ENCODE data around the gene CPSF6.
"Not testable (repeated sequence)": the region's sequence is repeated elsewhere in the genome, so short reads cannot be mapped to it uniquely, and the experiment has no call there.

Gene CPSF6, protein sequence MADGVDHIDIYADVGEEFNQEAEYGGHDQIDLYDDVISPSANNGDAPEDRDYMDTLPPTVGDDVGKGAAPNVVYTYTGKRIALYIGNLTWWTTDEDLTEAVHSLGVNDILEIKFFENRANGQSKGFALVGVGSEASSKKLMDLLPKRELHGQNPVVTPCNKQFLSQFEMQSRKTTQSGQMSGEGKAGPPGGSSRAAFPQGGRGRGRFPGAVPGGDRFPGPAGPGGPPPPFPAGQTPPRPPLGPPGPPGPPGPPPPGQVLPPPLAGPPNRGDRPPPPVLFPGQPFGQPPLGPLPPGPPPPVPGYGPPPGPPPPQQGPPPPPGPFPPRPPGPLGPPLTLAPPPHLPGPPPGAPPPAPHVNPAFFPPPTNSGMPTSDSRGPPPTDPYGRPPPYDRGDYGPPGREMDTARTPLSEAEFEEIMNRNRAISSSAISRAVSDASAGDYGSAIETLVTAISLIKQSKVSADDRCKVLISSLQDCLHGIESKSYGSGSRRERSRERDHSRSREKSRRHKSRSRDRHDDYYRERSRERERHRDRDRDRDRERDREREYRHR

GRCh38 chr12:69239352-69239921 lies at the start of gene CPSF6:
CPSF6 (plus strand) TSS chr12:69239569; CDS start chr12:69239647, 78 bp downstream.
- DNase-seq (ENCODE audit: low read depth in 2 of 2): peak; percentile 96 to 97

GRCh38 chr12:69196302-69197288 lies 42.8 kb upstream of the CPSF6 start:
- no peak for DNase-seq (ENCODE audit: low read depth in 2 of 2)

DNA sequence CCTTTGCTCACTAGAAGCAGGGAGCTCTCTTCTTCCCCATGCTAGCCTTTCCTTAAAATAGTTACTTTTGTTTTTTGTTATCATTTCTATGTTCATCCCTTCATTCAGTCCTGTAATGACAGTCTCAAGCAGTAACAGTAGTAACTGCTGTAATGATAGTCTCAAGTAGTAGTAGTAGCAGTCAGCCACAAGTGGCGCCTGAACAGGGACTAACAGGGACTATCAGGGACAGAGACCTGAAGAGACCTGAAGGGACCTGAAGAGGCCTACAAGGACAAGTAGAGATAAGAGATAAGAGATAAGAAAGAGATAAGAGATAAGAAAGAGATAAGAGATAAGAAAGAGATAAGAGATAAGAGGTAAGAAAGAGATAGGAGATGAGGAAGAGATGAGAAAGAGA lies 39.4 kb upstream of the CPSF6 start:
- DNase-seq (ENCODE audit: low read depth in 2 of 2): not testable (repeated sequence)

GRCh38 chr12:69204191-69204590 lies 35.2 kb upstream of the CPSF6 start:
- no peak for DNase-seq (ENCODE audit: low read depth in 2 of 2)

- DNase-seq (ENCODE audit: low read depth in 2 of 2): no peak
Observed at GRCh38 chr12:69210661-69211060, 28.7 kb upstream of the CPSF6 start.

DNA sequence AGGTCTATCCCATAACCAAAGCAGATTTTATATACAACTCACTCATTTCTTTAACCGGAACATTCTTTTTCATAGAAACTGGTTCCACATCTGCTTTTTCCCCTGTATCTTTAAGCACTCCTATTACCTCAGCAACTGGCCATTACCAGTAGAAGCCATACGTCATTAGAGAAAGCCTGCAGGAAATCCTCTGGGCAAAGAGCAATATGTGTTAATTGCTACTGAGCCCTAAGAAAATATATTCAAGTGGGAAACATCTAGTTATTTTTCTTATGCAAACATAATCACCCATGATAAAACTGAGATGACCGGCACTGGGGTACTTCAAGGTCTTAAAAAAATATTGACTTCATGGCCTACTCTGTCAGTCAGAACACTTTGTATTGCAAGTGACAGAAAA lies 28.2 kb upstream of the CPSF6 start:
- DNase-seq (ENCODE audit: low read depth in 2 of 2): no peak

- no peak for DNase-seq (ENCODE audit: low read depth in 2 of 2)
Observed at GRCh38 chr12:69214169-69214568, 25.2 kb upstream of the CPSF6 start.

DNA sequence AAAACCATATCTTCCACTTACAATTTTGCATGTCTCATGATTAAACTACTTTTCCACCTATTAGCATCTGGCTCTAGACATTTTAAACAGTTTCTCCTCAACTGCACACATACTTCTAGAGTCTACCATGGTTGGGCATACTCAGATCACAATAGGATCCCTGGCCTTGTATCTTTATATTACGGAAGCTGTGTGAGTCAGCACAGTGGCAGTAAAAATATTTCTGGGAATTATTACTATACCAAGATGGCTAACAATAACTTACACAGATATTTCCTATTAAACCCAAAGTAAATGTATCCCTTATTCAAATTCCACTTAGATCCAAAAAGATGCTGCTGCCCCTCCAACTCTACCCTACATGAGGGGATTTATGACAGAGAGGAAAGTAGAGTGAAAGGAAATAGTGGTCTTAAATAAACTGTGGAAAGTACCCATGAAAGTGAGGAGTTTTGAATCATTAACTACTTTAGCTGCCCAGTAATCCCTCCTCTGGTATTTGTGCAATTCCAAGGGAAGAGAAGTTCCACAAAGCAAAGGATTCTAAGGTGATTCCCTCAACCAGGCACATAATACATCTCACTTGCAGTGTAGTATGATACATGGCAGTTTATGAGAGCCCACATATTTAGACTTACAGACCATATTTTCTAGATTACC lies 14.0 kb upstream of the CPSF6 start:
- DNase-seq (ENCODE audit: low read depth in 2 of 2): no peak

DNA sequence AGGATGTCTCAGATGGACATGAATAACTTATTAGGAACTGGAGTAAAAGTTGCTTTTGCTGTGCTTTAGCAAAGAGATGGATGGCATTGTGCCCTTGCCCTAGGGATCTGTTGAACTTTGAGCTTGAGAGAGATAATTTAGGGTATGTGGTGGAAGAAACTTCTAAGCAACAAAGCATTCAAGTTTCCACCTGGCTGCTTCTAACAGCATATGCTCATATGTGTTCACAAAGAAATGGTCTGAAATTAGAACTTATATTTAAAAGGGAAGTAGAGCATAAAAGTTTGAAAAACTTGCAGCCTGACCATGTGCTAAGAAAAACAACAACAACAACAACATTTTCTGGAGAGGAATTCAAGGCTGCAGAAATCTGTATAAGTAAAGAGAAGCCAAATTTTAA lies 7.9 kb upstream of the CPSF6 start:
- no peak for DNase-seq (ENCODE audit: low read depth in 2 of 2)

GRCh38 chr12:69238589-69239351 lies 599 bp upstream of the CPSF6 start:
- DNase-seq (ENCODE audit: low read depth in 2 of 2): no peak

DNA sequence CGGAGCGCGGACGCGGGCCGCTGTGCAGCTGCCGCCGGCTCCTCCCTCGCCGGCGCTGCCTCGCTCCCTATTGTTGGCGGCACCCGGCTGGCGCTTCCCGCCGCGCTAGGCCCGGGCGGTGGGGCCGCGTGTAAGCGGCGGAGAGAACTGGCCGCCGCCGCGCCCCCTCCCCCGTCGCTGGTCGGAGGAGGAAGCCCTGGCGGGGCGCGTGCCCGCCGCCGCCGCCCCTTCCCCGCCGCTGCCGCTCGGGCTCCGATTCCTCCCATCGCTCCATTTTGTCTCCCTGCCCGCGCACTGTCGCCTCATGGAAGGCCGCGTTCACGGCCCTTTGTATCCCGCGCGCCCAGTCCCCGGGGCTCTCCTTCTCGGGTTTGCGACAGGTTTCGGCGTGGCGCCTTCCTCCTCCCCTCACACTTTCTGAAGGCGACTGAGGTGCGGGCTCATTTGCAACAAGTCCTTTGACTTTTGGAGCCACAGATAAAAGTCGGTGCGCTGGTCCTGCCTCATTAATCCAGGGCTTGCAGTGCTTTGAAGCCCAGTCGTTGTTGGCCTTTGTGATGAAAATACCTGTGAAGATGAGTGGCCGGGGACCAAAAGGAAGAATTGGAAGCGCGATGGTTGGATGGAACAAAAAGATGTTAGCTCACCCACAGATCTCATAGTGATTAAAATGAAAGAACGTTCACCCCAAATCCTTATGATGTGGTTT lies 707 bp downstream of the CPSF6 start:
- DNase-seq (ENCODE audit: low read depth in 2 of 2): peak; percentile 19 to 29

GRCh38 chr12:69240631-69240995 lies 1.2 kb downstream of the CPSF6 start:
- peak; percentile 3 to 22 for DNase-seq (ENCODE audit: low read depth in 2 of 2)

- DNase-seq (ENCODE audit: low read depth in 2 of 2): no peak
Observed at GRCh38 chr12:69241438-69242092, 2.2 kb downstream of the CPSF6 start.

DNA sequence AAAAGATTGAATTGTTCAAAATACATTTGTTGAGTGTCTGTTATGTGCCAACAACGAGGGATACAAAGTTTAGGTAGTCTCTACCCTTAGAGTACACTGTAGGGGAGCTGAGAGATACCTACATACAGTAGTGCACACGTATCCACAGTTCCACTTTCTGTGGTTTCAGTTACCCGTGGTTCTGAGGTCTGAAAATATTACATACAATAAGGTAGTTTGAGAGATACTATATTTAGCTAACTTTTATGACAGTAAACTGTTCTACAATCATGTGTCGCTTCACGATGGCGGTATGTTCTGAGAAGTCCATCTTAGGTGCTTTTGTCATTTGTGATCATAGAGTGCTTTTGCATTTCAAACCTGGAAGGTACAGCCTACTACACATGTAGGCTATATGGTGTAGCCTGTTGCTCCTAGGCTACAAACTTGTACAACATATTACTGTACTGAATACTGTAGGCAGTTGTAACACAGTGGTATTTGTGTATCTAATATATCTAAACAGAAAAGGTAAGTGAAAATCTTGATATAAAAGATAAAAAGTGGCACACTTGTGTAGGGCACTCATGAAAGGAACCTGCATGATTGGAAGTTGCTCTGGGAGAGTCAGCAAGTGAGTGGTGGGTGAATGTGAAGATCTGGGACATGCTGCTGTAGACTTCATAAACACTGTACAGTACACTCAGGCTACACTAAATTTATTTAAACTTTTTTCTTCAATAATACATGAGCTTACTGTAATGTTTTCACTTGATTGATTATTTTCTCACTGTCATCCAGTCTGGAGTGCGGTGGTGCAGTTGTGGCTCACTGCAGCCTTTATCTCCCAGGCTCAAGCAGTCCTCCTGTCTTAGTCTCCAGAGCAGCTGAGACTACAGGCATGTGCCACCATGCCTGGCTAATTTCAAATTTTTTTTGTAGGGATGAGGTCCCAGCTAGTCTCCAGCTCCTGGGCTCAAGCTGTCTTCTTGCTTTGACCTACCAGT lies 4.0 kb downstream of the CPSF6 start:
- DNase-seq (ENCODE audit: low read depth in 2 of 2): no peak

GRCh38 chr12:69247268-69248018 lies 8.1 kb downstream of the CPSF6 start:
- DNase-seq (ENCODE audit: low read depth in 2 of 2): no peak

- DNase-seq (ENCODE audit: low read depth in 2 of 2): no peak
Observed at GRCh38 chr12:69252033-69252432, 12.7 kb downstream of the CPSF6 start.

DNA sequence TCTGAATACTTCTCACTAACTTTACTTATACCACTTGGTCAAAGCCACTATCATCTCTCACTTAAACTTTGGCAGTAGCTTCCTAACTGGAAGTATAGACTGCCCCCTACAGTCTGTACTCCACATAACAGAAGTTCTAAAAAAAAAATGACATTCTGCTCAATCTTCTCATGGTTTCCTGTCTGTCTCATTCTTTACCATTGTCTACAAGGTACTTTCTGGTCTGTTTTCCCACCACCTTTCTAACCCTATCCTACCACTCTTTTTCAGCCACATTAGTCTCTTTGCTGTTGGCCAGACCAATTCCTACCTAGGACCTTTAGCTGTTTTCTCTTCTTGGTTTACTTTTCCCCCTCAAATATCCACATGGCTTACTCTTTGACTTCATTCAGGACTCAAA lies 14.7 kb downstream of the CPSF6 start:
- no peak for DNase-seq (ENCODE audit: low read depth in 2 of 2)

- no peak for DNase-seq (ENCODE audit: low read depth in 2 of 2)
Observed at GRCh38 chr12:69254862-69255261, 15.5 kb downstream of the CPSF6 start.

All from stimulated activated CD8-positive, alpha-beta memory T cell treated with anti-CD3 and anti-CD28 coated beads, Interleukin-15, amount 100 ng/mL, for 48 hours (primary cell).